GM23338 (cell line): ENCODE results near the gene PPP6R2. TPM values are rescaled to one million over a fixed set of nuclear protein-coding genes. Genes with fewer than 3 reads are reported as not detected.

Experiments used
- polyA plus RNA-seq: library from polyadenylated mRNA; unstranded; fragments of >200 nt; fragmentation: Nextera tagmentation; extraction: Ambion mirVana; gene quantifications from 2 replicates; pipeline ENCODE4 v1.2.1, GENCODE V29; 2016
- total RNA-seq: library from RNA; depleted of rRNA; stranded (reverse); fragments of >200 nt; shearing (Covaris generic); gene quantifications from 2 replicates; pipeline ENCODE4 v1.2.3, GENCODE V29; 2014; rRNA removed

Gene PPP6R2
- total and polyA plus RNA-seq, 2 experiments from 2014 or later = 11.9 to 45.8 TPM

Other genes starting within 250 kb of the PPP6R2 start
- gene PANX2, start 172.6 kb upstream of the PPP6R2 start, total RNA-seq = 5.1 and 5.9 TPM in 2 replicates
- gene PANX2, start 172.6 kb upstream of the PPP6R2 start, polyA plus RNA-seq = 2.6 and 2.8 TPM in 2 replicates
- 58.6 and 66.1 TPM in 2 replicates for gene TRABD, start 157.4 kb upstream of the PPP6R2 start, total RNA-seq
- gene TRABD, start 157.4 kb upstream of the PPP6R2 start, polyA plus RNA-seq = 40.8 and 44.1 TPM in 2 replicates
- 16.9 and 21.3 TPM in 2 replicates for gene SELENOO, start 142.3 kb upstream of the PPP6R2 start, total RNA-seq
- gene SELENOO, start 142.3 kb upstream of the PPP6R2 start, polyA plus RNA-seq = 6.8 and 8.6 TPM in 2 replicates
- 32.7 and 47.1 TPM in 2 replicates for gene TUBGCP6, start 98.3 kb upstream of the PPP6R2 start, total RNA-seq
- gene TUBGCP6, start 98.3 kb upstream of the PPP6R2 start, polyA plus RNA-seq = 18.6 TPM in 2 replicates
- 32.4 and 41.9 TPM in 2 replicates for gene HDAC10, start 92.1 kb upstream of the PPP6R2 start, total RNA-seq
- 4.1 and 5.1 TPM in 2 replicates for gene HDAC10, start 92.1 kb upstream of the PPP6R2 start, polyA plus RNA-seq
- 20.4 and 26.1 TPM in 2 replicates for gene MAPK12, start 81.6 kb upstream of the PPP6R2 start, total RNA-seq
- 10.4 and 15.8 TPM in 2 replicates for gene MAPK12, start 81.6 kb upstream of the PPP6R2 start, polyA plus RNA-seq
- 1.6 and 1.9 TPM in 2 replicates for gene MAPK11, start 72.9 kb upstream of the PPP6R2 start, total RNA-seq
- gene MAPK11, start 72.9 kb upstream of the PPP6R2 start, polyA plus RNA-seq = 0.34 and 0.78 TPM in 2 replicates
- 66.3 and 70.4 TPM in 2 replicates for gene PLXNB2, start 35.7 kb upstream of the PPP6R2 start, total RNA-seq
- 29.1 and 33.0 TPM in 2 replicates for gene PLXNB2, start 35.7 kb upstream of the PPP6R2 start, polyA plus RNA-seq
- gene DENND6B, start 16.3 kb upstream of the PPP6R2 start, total RNA-seq = 1.3 TPM in 2 replicates
- gene DENND6B, start 16.3 kb upstream of the PPP6R2 start, polyA plus RNA-seq = 0.12 and 0.71 TPM in 2 replicates
- 83.2 and 85.4 TPM in 2 replicates for gene SBF1, start 131.7 kb downstream of the PPP6R2 start, total RNA-seq
- gene SBF1, start 131.7 kb downstream of the PPP6R2 start, polyA plus RNA-seq = 23.3 and 26.5 TPM in 2 replicates
- gene ADM2, start 138.2 kb downstream of the PPP6R2 start, total RNA-seq = 7.1 and 12.8 TPM in 2 replicates
- gene ADM2, start 138.2 kb downstream of the PPP6R2 start, polyA plus RNA-seq = 3.3 and 3.5 TPM in 2 replicates
- gene MIOX, start 143.5 kb downstream of the PPP6R2 start, total RNA-seq = 0.16 TPM in 1 of 2 replicates, not detected in the other
- gene MIOX, start 143.5 kb downstream of the PPP6R2 start, polyA plus RNA-seq = not detected in 2 replicates
- gene LMF2, start 164.4 kb downstream of the PPP6R2 start, total RNA-seq = 30.7 and 36.3 TPM in 2 replicates
- gene LMF2, start 164.4 kb downstream of the PPP6R2 start, polyA plus RNA-seq = 14.6 and 15.6 TPM in 2 replicates
- gene NCAPH2, start 164.9 kb downstream of the PPP6R2 start, total RNA-seq = 76.1 and 77.5 TPM in 2 replicates
- 52.2 and 60.7 TPM in 2 replicates for gene NCAPH2, start 164.9 kb downstream of the PPP6R2 start, polyA plus RNA-seq
- 1.6 and 4.9 TPM in 2 replicates for gene SCO2, start 182.3 kb downstream of the PPP6R2 start, total RNA-seq
- 1.1 and 2.6 TPM in 2 replicates for gene SCO2, start 182.3 kb downstream of the PPP6R2 start, polyA plus RNA-seq
- 0.28 and 1.2 TPM in 2 replicates for gene TYMP, start 186.7 kb downstream of the PPP6R2 start, total RNA-seq
- gene TYMP, start 186.7 kb downstream of the PPP6R2 start, polyA plus RNA-seq = 1.8 and 1.9 TPM in 2 replicates
- gene KLHDC7B, start 202.6 kb downstream of the PPP6R2 start, total RNA-seq = 0.58 TPM in 1 of 2 replicates, not detected in the other
- not detected in 2 replicates for gene KLHDC7B, start 202.6 kb downstream of the PPP6R2 start, polyA plus RNA-seq
- gene SYCE3, start 219.6 kb downstream of the PPP6R2 start, total RNA-seq = not detected in 2 replicates
- gene SYCE3, start 219.6 kb downstream of the PPP6R2 start, polyA plus RNA-seq = not detected in 2 replicates
- 5.5 and 14.4 TPM in 2 replicates for gene CPT1B, start 235.1 kb downstream of the PPP6R2 start, total RNA-seq
- gene CPT1B, start 235.1 kb downstream of the PPP6R2 start, polyA plus RNA-seq = 5.6 and 6.4 TPM in 2 replicates
- gene CHKB, start 239.5 kb downstream of the PPP6R2 start, total RNA-seq = 51.2 and 67.0 TPM in 2 replicates
- 61.6 and 63.7 TPM in 2 replicates for gene CHKB, start 239.5 kb downstream of the PPP6R2 start, polyA plus RNA-seq